Ectodermal cell (in vitro differentiated cells): ENCODE results near the gene DLL1.
"Not testable (repeated sequence)": the region's sequence is repeated elsewhere in the genome, so short reads cannot be mapped to it uniquely, and the experiment has no call there.

Source experiments
- H3K27ac ChIP-seq: 2 replicates; pipeline ENCODE4 v1.7.0; 2013; ENCODE audit warnings: mild to moderate bottlenecking, low read depth, low read length; ENCODE audit not compliant: insufficient read depth, poor library complexity, severe bottlenecking
- H3K27me3 ChIP-seq: 2 replicates; pipeline ENCODE4 v1.7.0; 2013; ENCODE audit warnings: mild to moderate bottlenecking, low read length; ENCODE audit not compliant: insufficient read depth, control insufficient read depth, poor library complexity, severe bottlenecking
- H3K36me3 ChIP-seq: one replicate; pipeline ENCODE4 v1.7.0; 2013; ENCODE audit warnings: low read length; ENCODE audit not compliant: control insufficient read depth, insufficient read depth
- H3K4me1 ChIP-seq: one replicate; pipeline ENCODE4 v1.7.0; 2013; ENCODE audit warnings: low read length; ENCODE audit not compliant: control insufficient read depth, insufficient read depth
- H3K4me3 ChIP-seq: 2 replicates; pipeline ENCODE4 v1.7.0; 2013; ENCODE audit warnings: low read depth, low read length, control low read depth; ENCODE audit not compliant: insufficient read depth
- H3K9me3 ChIP-seq: 2 replicates; pipeline ENCODE4 v1.7.0; 2013; ENCODE audit warnings: mild to moderate bottlenecking, low read length, moderate library complexity; ENCODE audit not compliant: control insufficient read depth
- WGBS, 2 experiments: methylation state at CpG; one replicate each; pipeline ENCODE4 v1.1.7; 2013; ENCODE audit warnings: missing lambda C conversion rate in 2 of 2; 5-methylcytosine and 5-hydroxymethylcytosine counted together

Gene DLL1

DNA sequence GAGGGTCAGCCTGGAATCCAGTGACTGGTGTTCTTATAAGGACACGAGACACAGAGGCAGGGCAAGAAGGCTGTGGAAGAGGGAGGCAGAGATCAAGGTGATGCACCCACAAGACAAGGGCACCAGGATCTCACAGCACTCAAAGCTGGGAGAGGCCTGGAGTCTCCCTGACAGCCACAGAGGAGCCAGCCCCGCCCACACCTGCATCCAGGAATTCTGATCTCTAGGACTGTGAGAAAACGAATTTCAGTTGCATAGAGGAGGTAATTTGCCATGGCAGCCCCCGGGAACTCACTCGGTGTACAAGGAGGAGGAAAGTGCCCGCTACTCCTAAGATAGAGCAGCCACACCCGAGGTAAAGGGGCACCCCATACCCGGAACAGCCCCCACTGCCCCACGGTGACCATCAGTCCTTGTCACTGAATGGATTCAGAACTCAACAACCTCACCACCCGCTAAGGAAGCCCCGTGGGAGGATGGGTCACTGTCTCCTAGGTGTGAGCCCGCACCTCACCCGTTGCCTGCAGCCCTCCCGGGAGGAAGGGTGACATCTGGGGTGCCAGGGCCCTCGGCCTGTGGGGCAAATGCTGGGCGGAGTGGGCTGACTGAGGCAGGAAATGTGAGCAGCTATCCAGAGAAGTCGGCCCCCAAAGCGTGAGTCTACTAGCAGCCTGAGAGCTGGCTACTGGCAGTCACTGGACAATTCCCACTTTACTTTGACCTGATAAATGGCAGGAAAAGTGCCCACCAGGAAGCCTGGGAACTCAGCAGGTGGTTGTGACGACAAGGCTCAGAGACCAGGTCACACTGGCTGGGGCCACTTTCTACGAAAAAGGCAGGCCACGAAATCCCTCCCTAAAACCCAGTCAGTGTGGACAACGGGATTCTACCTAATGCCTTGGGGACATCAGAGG lies 22.4 kb downstream of the DLL1 start:
- Histone ChIP-seq H3K9me3 (no peaks in the 10 kb centered on the region), H3K27me3 (no peaks in the 10 kb centered on the region), H3K27ac (no peak overlapping the region), H3K36me3 (no peaks in the 10 kb centered on the region), H3K4me3 (no peak overlapping the region), H3K4me1 (peaks cover 39% of the 10 kb centered on the region)
- 90% methylated on average over 22 of the region's 22 CpGs for WGBS, 2 experiments

DNA sequence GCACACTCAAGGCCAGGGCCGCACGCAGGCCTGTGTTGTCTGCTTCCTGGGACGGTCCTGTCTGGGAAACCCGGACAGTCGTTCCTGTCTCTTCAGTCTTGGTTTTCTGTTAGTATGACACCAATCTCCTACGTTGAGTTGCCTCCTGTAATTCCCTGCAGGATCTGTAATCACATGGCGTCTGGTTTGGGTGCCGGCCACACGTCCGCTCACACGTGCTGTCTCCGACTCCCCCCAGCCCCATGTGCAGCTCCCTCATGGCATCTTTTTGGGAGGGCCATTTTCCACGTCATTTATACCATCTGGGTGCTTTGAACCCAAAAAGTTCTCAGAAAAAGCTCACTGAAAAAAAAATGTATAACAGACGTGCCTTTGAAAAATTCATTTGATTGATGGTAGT lies 23.2 kb downstream of the DLL1 start:
- no peaks in the 10 kb centered on the region for H3K9me3 ChIP-seq
- 92% methylated on average over 14 of the region's 14 CpGs for WGBS, 2 experiments
- no peaks in the 10 kb centered on the region for H3K36me3 ChIP-seq
- H3K27me3 ChIP-seq = no peaks in the 10 kb centered on the region
- H3K27ac ChIP-seq = no peak overlapping the region
- H3K4me1 ChIP-seq = peaks cover 41% of the 10 kb centered on the region
- H3K4me3 ChIP-seq = no peak overlapping the region

DNA sequence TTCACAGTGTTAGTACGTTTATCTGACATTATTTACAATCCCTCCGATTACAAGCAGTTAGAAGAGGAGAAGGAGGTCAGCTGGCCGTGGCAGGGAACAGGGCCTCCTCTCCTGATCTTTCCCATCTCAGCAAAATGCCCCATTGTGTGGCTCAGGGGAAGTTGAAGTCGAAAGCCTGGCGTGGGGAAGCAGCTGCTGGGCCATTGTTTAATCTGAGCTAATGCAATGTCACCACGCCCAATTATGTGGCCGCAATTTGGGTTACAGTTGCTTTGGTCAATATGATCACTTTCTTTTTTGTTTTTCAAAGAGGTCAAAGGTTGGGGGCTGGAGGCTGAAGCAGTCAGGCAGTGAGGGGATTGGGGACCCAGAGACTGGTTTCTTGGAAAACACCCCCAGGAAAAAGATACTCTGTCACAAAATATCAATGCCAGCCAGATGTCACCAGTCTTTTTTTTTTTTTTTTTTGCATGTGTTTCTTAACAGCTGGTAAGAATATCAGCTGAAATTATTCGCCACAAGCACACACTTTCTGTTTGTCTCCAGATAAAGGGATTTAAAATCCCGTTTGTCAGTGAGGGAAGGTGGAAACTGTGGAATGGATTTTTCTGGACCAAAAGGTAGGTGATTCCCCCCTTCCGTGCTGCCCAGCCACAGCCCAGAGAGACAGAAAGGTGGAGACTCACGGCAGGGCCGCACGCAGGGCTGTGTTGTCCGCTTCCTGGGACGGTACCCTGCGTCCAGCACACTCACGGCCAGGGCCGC lies 24.6 kb downstream of the DLL1 start:
- Histone ChIP-seq H3K4me1 (peaks cover 41% of the 10 kb centered on the region), H3K36me3 (no peaks in the 10 kb centered on the region), H3K27me3 (no peaks in the 10 kb centered on the region), H3K27ac (no peak overlapping the region), H3K4me3 (no peak overlapping the region), H3K9me3 (no peaks in the 10 kb centered on the region)
- WGBS, 2 experiments = 61 to 65% methylated on average over 14 to 16 of the region's 18 CpGs

DNA sequence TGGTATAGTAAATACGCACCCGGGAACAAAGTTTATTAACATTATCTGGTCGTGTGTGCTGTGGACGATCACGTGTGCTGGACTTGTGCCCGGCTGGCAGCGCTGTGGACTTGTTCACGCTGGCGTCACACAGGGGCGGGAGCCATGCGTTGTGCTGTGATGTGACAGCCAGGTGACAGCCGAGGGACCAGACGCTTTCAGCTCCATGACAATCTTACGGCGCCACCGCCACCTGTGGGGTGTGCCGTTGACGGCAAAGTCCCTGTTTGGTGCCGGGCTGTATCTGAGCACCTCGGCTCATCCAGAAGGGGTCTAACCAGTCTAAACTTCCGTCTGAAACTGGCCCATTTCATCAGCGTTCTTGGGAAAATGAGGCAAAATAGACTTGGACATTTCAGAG lies 25.2 kb downstream of the DLL1 start:
- 88 to 89% methylated on average over 22 of the region's 22 CpGs for WGBS, 2 experiments
- no peaks in the 10 kb centered on the region for H3K27me3 ChIP-seq
- no peak overlapping the region for H3K4me3 ChIP-seq
- H3K36me3 ChIP-seq = no peaks in the 10 kb centered on the region
- no peak overlapping the region for H3K27ac ChIP-seq
- peaks cover 41% of the 10 kb centered on the region for H3K4me1 ChIP-seq
- no peaks in the 10 kb centered on the region for H3K9me3 ChIP-seq

DNA sequence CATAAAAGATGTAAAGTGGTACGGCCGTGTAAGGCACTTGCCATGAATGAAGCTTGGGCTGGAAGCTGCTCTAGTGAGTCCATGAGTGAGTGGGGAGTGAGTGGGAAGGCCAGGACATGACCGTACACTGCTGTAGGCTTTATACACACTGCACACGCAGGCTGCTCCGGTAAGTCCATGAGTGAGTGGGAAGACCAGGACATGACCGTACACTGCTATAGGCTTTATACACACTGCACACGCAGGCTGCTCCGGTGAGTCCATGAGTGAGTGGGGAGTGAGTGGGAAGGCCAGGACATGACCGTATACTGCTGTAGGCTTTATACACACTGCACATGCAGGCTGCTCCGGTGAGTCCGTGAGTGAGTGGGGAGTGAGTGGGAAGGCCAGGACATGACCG lies 26.2 kb downstream of the DLL1 start:
- H3K4me3 ChIP-seq, H3K9me3 ChIP-seq, H3K36me3 ChIP-seq, H3K27ac ChIP-seq, H3K27me3 ChIP-seq: not testable (repeated sequence)
- peaks cover 34% of the 10 kb centered on the region for H3K4me1 ChIP-seq
- 93% methylated on average over 12 of the region's 12 CpGs for WGBS, 2 experiments

DNA sequence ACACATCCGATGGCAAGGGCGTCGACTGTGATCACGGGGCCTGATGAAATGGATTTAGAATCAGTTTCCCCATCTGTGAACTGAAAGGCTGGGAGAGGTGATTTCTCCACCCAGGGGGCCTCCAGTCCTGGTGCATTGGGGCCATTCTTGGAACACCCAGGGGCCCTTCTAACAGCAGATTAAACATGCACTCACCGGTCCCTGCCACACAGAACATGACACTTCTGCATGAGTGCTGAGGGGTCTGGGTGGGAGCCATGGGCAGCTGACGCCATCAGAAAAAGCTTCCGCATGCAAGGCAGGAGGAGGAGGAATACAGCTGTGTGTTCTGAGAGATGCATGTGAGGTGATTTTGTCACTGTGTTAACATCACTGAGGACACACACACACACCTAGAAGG lies 26.8 kb downstream of the DLL1 start:
- Histone ChIP-seq H3K36me3 (no peaks in the 10 kb centered on the region), H3K9me3 (no peaks in the 10 kb centered on the region), H3K4me3 (no peak overlapping the region), H3K27me3 (no peaks in the 10 kb centered on the region), H3K27ac (no peak overlapping the region), H3K4me1 (peaks cover 29% of the 10 kb centered on the region)
- WGBS, 2 experiments = 95 to 96% methylated on average over 7 of the region's 7 CpGs

DNA sequence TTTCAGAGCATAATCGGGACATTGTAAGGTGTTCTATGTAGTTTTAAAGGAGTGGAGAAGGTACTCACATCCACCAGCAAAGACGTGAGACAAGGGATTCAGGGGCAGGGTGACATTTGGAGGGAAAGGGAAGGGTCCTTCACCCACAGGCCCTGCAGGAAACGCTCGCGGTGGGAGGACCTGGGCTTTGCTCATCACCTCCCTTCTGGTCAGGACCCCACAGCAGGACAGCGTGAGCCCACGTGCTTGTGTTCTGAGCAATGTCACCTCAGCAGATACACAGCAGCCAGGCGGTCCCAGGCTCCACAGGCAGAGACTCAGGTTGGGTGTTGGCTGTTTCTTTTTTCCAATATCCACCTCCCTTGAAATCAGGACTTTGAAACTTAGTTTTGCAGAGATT lies 27.5 kb downstream of the DLL1 start:
- 87 to 89% methylated on average over 8 of the region's 8 CpGs for WGBS, 2 experiments
- Histone ChIP-seq H3K27ac (no peak overlapping the region), H3K36me3 (no peaks in the 10 kb centered on the region), H3K4me3 (no peak overlapping the region), H3K9me3 (no peaks in the 10 kb centered on the region), H3K4me1 (peaks cover 23% of the 10 kb centered on the region), H3K27me3 (no peaks in the 10 kb centered on the region)

DNA sequence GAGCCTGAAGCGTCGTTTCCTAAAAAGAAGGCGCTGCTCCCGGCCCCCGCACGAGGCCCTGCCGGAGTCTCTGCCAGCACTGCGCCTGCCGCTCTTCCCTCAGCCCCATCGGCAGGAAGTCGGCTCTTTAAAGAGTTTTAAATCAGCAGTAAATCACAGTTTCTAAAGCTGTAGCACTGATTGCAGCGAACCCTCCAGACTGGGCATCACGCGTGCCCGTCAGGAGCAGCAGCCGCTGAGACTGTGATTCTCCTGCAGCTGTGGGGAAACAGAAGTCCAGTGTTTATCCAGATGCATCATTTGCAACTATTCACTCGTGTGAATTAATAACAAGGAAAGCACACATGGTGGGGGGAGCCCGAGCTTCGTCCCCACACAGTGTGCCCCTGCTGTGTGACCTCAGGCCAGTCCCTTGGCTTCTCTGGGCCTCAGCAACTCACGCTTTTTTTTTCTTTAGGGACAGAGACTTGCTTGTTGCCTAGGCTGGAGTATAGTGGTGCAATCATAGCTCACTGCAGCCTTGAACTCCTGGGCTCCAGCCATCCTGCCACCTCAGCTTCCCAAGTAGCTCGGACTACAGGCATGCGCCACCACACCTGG lies 28.3 kb downstream of the DLL1 start:
- Histone ChIP-seq H3K27me3 (no peaks in the 10 kb centered on the region), H3K27ac (no peak overlapping the region), H3K9me3 (no peaks in the 10 kb centered on the region), H3K4me3 (no peak overlapping the region), H3K4me1 (peaks cover 20% of the 10 kb centered on the region), H3K36me3 (no peaks in the 10 kb centered on the region)
- WGBS, 2 experiments = 91 to 93% methylated on average over 22 of the region's 22 CpGs

DNA sequence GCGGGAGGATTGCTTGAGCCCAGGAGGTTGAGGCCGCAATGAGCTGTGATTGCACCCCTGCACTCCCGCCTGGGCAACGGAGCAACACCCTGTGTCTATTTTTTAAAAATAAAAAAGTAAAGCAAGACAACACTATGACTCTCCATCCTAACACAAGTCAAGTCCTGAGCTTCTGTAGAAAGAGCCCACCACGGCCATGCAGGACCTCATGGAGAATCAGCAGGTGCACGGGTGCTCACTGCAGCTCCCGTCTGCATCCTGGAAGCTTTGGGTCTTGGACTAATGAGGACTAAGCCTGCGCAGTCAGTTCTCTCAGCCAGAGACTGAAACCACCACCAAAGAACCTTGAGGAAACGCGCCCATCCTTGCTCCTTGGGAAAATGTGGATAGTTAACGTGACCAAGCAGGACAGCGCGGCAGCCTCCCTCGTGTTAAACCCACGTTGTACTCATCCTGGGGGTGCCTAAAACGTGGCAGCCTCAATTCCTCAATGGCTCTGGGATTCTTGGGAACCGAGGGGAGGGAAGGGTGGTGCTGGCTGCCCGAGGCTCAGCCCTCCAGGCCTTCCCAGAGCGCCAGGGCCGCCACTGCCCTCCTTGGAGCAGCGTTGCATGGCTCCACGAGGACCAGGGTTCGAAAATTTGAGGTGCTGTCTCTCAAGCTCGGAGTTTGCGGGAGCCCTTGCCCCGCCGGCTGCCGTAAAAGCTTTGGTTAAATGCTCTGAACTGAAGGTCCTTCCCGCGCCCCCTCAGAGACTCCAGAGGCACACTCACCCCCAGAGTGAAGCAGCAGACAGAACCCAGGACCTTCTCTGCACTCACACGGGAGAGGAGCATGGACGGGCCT lies 29.0 kb downstream of the DLL1 start:
- Histone ChIP-seq H3K4me1 (peaks cover 20% of the 10 kb centered on the region), H3K36me3 (no peaks in the 10 kb centered on the region), H3K27me3 (no peaks in the 10 kb centered on the region), H3K9me3 (no peaks in the 10 kb centered on the region), H3K27ac (no peak overlapping the region), H3K4me3 (no peak overlapping the region)
- WGBS, 2 experiments = 92% methylated on average over 32 of the region's 32 CpGs
